DOHH2 (cell line): Measurements from ENCODE around the gene SYT14.

Source experiments
- CTCF ChIP-seq: fragments of 200-600 bp; sonication (generic); IDR thresholded peaks from one replicate; pipeline ENCODE4 v1.5.1; 2014; ENCODE audit warnings: antibody characterized with exemption, mild to moderate bottlenecking, low read depth, low read length; ENCODE audit not compliant: poor library complexity, severe bottlenecking
- EZH2phosphoT487 ChIP-seq: fragments of 200-600 bp; sonication (generic); IDR thresholded peaks from 2 replicates; pipeline ENCODE4 v1.6.1; 2017; ENCODE audit warnings: borderline replicate concordance, mild to moderate bottlenecking, antibody characterized with exemption, low read length, moderate library complexity, mixed read lengths

- TF ChIP-seq CTCF (no peak), EZH2phosphoT487 (no peak)
These were observed 21.6 kb downstream of the SYT14 start for GRCh38 chr1:209959623-209960022.
